ENCODE measurements around the gene PARD3.

DNA sequence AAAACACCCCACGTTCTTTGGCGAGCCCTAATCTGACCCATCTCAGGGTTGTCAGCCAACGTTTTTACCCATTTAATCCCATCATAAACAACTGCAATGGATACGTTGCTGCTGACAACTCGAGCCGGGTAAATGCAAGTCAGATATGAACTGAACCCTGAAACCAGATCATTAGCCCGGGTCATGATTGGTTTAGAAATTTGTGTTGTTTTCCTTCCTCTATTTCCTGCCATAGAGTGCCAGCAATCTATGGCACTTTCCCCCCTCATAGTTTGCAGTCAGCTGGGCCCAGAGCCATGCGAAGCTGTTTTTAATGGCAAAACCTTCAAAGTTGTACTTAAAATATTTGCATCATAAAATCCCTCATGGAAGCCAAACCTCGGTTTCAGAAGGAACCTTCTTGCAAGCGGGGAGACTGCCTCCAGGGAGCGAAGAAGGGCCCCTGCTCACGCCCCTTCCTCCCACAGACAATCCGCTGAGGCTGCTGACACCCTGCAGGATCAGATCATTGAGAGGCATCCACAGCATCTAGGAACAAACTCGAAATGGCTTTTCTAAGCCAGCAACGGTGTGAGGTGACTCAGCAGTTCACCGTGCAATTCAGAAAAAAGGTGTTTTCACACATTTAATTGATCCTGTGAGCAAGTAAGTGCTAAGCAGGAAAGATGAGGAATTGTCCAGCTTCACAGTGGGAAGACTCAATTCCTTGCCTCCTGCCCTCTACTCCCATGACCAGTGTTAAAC lies 710.1 kb downstream of the PARD3 start:
- TF ChIP-seq CTCF (IDR thresholded peaks at IDR 0.05; ENCODE audit: insufficient read depth, low read depth, low read length) (no peak), EZH2 (IDR thresholded peaks at IDR 0.05; ENCODE audit: insufficient read depth, low read length) (no peak)

All from astrocyte (in vitro differentiated cells and primary cell).